T47D (cell line): ENCODE data around the gene CCSER2.

Experiments
- DNase-seq, 2 experiments: peaks; one replicate each; pipeline versions ENCODE4 v3.0.0 to v3.0.0-alpha.2; 2011 to 2012; ENCODE audit warnings: low read depth in 1 of 2, low spot score in 1 of 2
- JUND ChIP-seq: IDR thresholded peaks from 2 replicates; pipeline ENCODE4 v1.6.1; 2012; ENCODE audit warnings: low read depth
- in situ Hi-C: cut with HindIII; loops from 2 replicates; pipeline ENCODE4 v1.10.0; 2016; ENCODE audit warnings: low sequenced_read_pairs, low pct_unique_long_range_greater_than_20kb

The CCSER2 gene

DNA sequence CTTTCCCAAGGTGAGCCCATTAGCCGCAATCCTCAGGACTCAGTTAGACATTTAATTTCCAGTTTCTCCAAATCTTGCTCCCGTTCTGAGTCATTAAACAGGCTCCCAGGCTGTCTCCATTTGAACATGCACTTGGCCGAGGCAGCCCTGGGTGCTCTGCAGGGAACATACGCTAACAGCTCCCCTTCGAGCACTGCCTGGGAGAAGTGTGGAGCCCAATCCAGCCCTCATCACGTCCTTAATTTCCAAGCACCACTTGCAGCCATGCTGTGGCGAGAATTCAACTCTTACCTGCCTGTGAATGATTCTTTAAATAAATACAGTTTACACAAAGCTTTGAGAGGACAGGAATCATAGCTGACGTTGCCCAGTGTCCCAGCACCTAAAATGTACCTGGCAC lies 218.2 kb downstream of the CCSER2 start:
- TF ChIP-seq JUND: no peak
- in situ Hi-C loops: no loop called here
- DNase-seq: no peak

DNA sequence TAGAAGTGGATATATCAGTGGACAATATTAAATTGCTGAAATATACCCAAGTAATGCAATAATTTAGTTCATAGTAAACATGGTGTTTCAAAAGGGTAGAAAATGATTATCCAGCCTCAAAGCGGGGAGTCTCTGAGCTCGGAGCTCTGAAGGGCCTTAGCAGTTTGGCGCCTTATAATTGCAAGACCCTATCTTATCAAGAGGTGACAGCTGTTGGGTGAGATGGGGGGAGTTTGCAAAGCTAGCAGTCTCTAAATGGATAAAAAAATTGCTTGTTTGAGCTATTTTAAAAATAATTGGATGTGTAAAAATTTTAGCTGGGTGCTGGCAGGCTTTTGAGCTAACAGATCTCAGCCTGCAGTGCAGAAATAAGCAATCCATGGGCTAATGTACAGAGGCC lies 219.2 kb downstream of the CCSER2 start:
- DNase-seq: no peak
- TF ChIP-seq JUND: no peak
- in situ Hi-C loops: no loop called here

DNA sequence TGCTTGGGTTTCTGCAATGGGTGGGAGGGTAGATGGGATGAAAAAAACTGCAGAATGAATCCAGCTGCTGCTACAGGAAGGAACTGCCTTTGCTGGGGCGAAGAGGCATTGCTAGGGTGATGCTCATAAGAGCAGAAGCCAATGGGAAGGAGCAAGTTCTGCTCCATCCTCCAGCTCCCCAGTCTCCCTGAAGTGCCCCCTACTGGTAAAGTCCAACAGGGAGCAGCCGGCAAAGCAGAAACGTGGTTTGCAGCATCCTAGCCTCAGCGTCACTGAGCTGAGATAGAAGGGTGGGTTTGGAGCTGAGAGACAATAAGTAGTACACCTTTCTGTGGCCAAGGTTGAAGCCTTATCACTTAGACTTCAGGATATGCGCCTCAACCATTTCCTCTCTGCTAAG lies 220.5 kb downstream of the CCSER2 start:
- in situ Hi-C loops: no loop called here
- DNase-seq: no peak
- TF ChIP-seq JUND: no peak

DNA sequence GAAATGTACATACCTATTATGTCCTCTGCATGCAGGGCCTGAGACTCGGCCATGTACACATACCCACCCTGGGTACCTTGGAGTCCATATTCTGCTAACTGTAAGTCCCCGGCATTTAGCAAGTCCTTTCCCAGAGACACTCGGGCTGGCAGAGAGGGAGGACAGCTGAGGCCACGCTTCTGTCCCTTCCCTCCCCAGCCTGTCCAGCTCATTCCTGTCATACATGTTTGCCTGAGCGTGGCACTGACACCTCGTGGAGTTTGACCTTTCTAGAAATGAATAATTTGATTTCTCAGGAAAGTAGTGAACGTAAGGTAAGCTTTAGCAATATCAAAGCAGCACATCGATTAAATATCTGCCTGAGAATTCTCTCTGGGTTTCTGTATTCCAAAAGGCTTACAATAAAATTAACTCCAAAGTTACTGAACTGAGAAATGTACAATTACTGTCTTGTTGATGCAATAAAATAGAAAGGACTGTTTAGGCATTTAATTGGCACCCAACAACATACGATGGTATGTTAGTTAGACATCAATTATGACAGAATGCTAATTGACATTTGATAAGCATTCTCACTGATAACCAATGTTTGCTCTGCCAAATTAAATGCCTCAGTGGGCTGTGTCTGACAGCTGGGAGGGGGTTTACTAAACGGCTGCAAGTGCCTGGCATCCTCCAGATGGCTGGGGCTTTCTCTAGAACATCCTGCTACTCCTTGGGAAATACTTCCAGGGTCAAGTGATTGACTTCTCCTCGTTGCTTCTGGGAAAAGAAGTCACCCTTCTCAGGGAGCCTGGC lies 221.2 kb downstream of the CCSER2 start:
- no peak for TF ChIP-seq JUND
- in situ Hi-C loops: no loop called here
- DNase-seq: no peak

DNA sequence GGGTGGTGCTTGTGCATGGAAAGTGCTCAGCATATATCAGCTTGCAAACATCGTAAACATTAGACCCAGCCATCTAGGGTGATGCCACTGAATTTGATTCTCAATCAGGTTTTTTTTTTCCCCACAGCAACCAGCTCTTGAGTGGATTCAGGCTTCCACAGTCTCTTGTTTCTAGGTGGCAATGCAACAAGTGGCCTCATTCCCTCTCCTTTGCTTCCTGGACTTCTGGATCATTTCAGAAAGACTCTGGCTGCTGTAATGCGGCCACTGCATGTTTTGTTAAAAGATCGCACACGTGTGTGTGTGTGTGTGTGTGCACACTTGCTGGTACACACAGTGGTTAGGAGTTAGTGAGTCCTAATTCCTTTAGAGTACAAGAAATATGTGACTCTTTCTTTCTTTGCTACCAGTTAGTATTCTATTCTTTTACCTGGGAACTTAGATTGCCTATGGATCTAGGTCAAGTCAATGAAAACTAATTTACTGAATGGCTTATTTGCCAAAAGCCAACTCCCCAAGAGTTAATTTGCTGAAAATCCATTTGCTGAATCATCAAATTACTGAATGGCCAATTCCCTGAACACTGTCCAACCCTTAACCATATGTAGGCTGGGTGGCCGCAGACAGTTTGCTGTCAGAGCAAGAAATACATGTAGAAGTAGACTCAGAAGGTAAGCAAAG lies 222.5 kb downstream of the CCSER2 start:
- no peak for DNase-seq
- TF ChIP-seq JUND: no peak

DNA sequence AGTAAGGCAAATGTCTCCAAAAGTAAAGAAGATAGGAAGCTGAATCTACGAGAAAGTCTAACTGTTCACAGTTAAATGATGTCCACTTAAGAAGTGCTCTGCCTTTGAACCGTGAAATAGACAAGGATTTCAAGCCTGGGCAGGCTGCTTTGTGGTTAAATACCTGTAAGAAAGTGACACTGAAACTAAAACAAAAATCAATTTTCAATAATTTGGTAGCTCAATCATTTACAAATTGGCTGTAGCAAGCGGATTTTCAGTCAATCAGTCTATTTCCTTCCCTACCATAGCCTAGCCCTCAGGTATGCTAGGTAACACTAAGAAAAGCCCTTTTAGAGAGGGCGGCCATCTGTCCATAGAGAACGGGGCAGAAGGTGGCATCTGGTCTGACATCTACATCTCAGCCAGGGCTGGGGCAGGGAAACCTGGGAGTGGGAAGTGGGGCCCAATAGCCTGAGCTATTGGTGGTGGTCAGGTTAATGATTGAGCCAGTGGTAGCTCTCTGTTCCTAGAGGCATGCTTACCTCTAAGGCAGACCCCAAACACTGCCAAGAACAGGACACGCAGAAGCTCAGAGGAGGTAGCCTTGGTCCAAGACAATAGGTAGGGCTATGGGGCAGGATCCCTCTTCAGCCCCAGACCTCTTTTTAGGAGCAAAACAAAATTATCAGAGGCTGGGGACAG lies 223.2 kb downstream of the CCSER2 start:
- in situ Hi-C loops: no loop called here
- no peak for TF ChIP-seq JUND
- DNase-seq: no peak

More for the DNA sequence above, 222.5 kb downstream of the CCSER2 start:
- in situ Hi-C loops: no loop called here

DNA sequence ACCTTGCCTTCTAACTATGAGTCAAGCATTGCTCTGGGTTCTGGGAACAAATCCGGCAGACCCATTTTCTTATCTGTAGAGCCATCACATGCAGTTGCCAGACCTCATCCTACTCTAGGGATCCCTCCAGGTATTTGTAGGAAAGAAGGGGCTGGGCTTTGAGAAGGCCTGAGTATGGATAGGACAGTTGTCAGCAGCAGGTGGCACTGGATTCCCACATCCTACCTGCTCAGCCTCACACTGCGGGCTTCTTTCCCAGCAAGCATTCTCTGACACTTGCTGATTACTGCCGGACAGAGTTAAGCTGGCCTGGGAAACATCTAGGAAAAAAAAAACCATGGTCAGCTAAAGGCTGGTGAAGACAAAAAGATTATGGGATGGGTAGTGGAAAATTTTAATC lies 224.1 kb downstream of the CCSER2 start:
- DNase-seq: peak in 1 of 2 experiments; percentile 39

DNA sequence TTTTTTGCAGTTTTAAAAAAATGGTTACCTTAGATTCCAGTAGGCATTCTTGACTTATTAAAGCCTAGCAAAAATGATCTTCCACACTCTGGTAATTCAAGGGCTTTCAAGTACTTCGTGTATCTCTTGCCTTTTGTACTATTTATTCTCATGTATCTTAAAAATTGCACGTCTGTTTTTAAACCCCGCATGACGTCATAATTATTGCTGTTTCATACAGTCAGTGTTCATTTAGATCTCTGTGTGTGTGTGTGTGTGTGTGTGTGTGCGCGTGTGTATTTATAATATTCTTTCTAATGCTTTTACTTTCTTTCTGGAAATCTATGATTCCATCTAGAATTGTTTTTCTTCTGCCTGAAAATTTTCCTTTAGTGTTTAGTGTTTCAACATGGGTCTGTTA lies 234.2 kb downstream of the CCSER2 start:
- DNase-seq: no peak
- in situ Hi-C loops: no loop called here
- TF ChIP-seq JUND: no peak

More for the DNA sequence above, 224.1 kb downstream of the CCSER2 start:
- TF ChIP-seq JUND: no peak
- in situ Hi-C loops: no loop called here

DNA sequence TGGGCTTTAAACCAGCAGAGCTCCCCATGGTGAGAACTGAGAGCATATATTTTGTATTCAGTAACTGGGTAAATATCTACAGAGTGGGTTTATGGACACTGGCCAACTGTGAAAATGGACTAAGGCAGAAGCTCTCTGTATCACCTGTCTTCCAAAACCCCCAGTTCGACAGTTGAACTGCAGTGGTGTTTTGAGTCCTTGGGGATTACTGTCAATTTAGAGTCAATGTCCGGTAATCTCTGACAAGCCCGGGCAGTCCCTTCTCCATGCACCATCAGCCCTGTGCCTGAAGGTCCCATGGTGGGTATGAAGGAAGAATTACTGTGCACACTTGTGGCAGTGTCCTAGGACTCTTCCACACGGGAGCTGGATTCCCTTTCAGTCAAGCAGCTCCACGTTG lies 235.0 kb downstream of the CCSER2 start:
- DNase-seq: no peak
- in situ Hi-C loops: no loop called here
- TF ChIP-seq JUND: no peak

DNA sequence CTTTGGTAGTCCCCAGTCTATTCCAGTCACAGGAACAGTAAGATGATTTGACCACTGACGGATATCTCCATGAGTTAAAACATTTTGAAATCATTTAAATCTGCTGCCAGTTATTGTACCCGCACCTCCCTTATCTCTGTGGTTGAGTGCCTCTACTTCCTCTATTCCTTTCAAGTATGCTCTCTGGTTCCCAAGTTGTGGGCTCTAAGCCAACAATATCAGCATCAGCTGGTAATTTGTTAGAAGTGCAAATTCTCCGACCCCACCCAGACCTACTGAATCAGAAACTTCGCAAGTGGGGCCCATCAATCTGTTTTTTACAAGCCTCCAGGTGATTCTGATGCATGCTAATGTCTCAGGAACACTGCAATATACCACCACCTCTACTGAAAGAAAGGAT lies 235.5 kb downstream of the CCSER2 start:
- in situ Hi-C loops: no loop called here
- DNase-seq: no peak
- no peak for TF ChIP-seq JUND

DNA sequence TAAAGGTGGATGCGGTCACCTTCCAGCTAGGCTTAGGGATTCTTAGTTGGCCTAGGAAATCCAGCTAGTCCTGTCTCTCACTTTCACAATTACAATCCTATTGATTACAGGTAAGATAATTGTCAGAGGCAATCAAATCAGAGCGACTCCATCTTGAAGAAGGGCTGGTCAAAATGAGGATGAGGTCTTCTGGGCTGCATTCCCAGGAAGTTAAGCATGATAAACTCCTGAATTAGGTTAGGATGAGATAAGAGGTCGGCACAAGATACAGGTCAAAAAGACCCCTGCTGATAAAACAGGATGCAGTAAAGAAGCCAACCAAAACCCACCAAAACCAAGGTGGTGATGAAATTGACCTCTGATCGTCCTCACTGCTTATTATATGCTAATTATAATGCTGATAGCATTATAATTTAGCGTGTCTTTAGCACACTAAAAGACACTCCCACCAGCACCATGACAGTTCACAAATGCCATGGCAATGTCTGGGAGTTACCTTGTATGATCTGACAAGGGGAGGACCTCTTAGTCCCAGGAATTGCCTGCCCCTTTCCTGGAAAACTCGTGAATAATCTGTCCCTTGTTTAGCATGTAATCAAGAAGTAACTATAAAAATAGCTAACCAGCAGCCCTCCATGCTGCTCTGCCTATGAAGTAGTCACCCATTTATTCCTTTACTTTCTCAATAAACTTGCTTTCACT lies 237.6 kb downstream of the CCSER2 start:
- in situ Hi-C loops: no loop called here
- TF ChIP-seq JUND: no peak
- DNase-seq: no peak

DNA sequence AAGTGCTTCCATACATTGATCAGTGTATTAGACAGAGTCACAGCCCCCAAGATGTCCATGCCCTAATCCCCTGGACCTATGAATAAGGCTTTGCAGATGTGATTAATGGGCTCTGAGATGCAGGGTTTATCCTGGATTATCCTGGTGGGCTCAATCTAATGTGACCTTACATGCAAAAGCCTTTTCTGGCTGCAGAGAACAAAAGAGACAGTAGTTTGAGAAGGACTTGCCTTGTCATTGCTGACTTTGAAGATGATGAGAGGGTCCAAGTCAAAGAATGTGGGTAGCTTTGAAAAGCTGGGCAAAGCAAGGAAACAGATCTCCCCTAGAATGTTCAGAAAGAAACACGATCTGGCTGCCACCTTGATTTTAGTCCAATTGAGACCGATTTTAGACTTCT lies 238.7 kb downstream of the CCSER2 start:
- no peak for TF ChIP-seq JUND
- in situ Hi-C loops: no loop called here
- DNase-seq: no peak
